ENCODE results near the gene RNF180. TPM values are rescaled to one million over a fixed set of nuclear protein-coding genes. Genes with fewer than 3 reads are reported as not detected.
"Not testable (repeated sequence)": the region's sequence is repeated elsewhere in the genome, so short reads cannot be mapped to it uniquely, and the experiment has no call there.

RNF180 gene
- total RNA-seq, 1 donor from 2014 or later = 5.3 TPM

- H3K4me3 Mint-ChIP-seq (ENCODE audit: unreplicated experiment) = no peak overlapping the region
- TF ChIP-seq CTCF (IDR thresholded peaks at IDR 0.05) = no peak
- H3K4me1 Mint-ChIP-seq (ENCODE audit: unreplicated experiment) = no peaks in the 10 kb centered on the region
- peaks cover 12% of the 10 kb centered on the region for H3K9me3 Mint-ChIP-seq (ENCODE audit: unreplicated experiment)
- H3K27me3 Mint-ChIP-seq (ENCODE audit: unreplicated experiment) = no peaks in the 10 kb centered on the region
- H3K36me3 Mint-ChIP-seq (ENCODE audit: unreplicated experiment) = no peaks in the 10 kb centered on the region
- no peak for DNase-seq (ENCODE audit: extremely low spot score, unreplicated experiment)
- no peak overlapping the region for H3K27ac Mint-ChIP-seq (ENCODE audit: unreplicated experiment)
Measured at GRCh38 chr5:64260756-64261155, 95.1 kb downstream of the RNF180 start.

- Mint-ChIP-seq H3K27ac (ENCODE audit: unreplicated experiment) (no peak overlapping the region), H3K9me3 (ENCODE audit: unreplicated experiment) (peaks cover 8% of the 10 kb centered on the region), H3K36me3 (ENCODE audit: unreplicated experiment) (no peaks in the 10 kb centered on the region), H3K4me3 (ENCODE audit: unreplicated experiment) (no peak overlapping the region), H3K27me3 (ENCODE audit: unreplicated experiment) (no peaks in the 10 kb centered on the region), H3K4me1 (ENCODE audit: unreplicated experiment) (no peaks in the 10 kb centered on the region)
- no peak for DNase-seq (ENCODE audit: extremely low spot score, unreplicated experiment)
- no peak for TF ChIP-seq CTCF (IDR thresholded peaks at IDR 0.05)
Measured at GRCh38 chr5:64269164-64269563, 103.5 kb downstream of the RNF180 start.

GRCh38 chr5:64273276-64273675 lies 107.6 kb downstream of the RNF180 start:
- no peaks in the 10 kb centered on the region for H3K27me3 Mint-ChIP-seq (ENCODE audit: unreplicated experiment)
- TF ChIP-seq CTCF (IDR thresholded peaks at IDR 0.05) = no peak
- no peak overlapping the region for H3K4me3 Mint-ChIP-seq (ENCODE audit: unreplicated experiment)
- DNase-seq (ENCODE audit: extremely low spot score, unreplicated experiment) = no peak
- H3K36me3 Mint-ChIP-seq (ENCODE audit: unreplicated experiment) = no peaks in the 10 kb centered on the region
- no peaks in the 10 kb centered on the region for H3K4me1 Mint-ChIP-seq (ENCODE audit: unreplicated experiment)
- H3K27ac Mint-ChIP-seq (ENCODE audit: unreplicated experiment) = no peak overlapping the region
- no peaks in the 10 kb centered on the region for H3K9me3 Mint-ChIP-seq (ENCODE audit: unreplicated experiment)

- Mint-ChIP-seq H3K4me1 (ENCODE audit: unreplicated experiment) (no peaks in the 10 kb centered on the region), H3K27me3 (ENCODE audit: unreplicated experiment) (no peaks in the 10 kb centered on the region), H3K36me3 (ENCODE audit: unreplicated experiment) (no peaks in the 10 kb centered on the region), H3K27ac (ENCODE audit: unreplicated experiment) (no peak overlapping the region), H3K4me3 (ENCODE audit: unreplicated experiment) (no peak overlapping the region), H3K9me3 (ENCODE audit: unreplicated experiment) (peaks cover 31% of the 10 kb centered on the region)
- DNase-seq (ENCODE audit: extremely low spot score, unreplicated experiment) = no peak
- TF ChIP-seq CTCF (IDR thresholded peaks at IDR 0.05) = no peak
Measured at GRCh38 chr5:64285188-64286130, 119.8 kb downstream of the RNF180 start.

- H3K36me3 Mint-ChIP-seq (ENCODE audit: unreplicated experiment) = no peaks in the 10 kb centered on the region
- no peak for TF ChIP-seq CTCF (IDR thresholded peaks at IDR 0.05)
- no peaks in the 10 kb centered on the region for H3K27me3 Mint-ChIP-seq (ENCODE audit: unreplicated experiment)
- H3K27ac Mint-ChIP-seq (ENCODE audit: unreplicated experiment) = no peak overlapping the region
- H3K9me3 Mint-ChIP-seq (ENCODE audit: unreplicated experiment) = peaks cover 28% of the 10 kb centered on the region
- DNase-seq (ENCODE audit: extremely low spot score, unreplicated experiment) = no peak
- H3K4me3 Mint-ChIP-seq (ENCODE audit: unreplicated experiment) = no peak overlapping the region
- H3K4me1 Mint-ChIP-seq (ENCODE audit: unreplicated experiment) = no peaks in the 10 kb centered on the region
Measured at GRCh38 chr5:64286381-64286780, 120.7 kb downstream of the RNF180 start.

GRCh38 chr5:64288496-64288895 lies 122.9 kb downstream of the RNF180 start:
- not testable (repeated sequence) for H3K36me3 Mint-ChIP-seq (ENCODE audit: unreplicated experiment); DNase-seq (ENCODE audit: extremely low spot score, unreplicated experiment); H3K27ac Mint-ChIP-seq (ENCODE audit: unreplicated experiment); H3K4me3 Mint-ChIP-seq (ENCODE audit: unreplicated experiment); H3K27me3 Mint-ChIP-seq (ENCODE audit: unreplicated experiment); H3K4me1 Mint-ChIP-seq (ENCODE audit: unreplicated experiment)
- peaks cover 14% of the 10 kb centered on the region for H3K9me3 Mint-ChIP-seq (ENCODE audit: unreplicated experiment)
